Skin epidermis (tissue), 12 donors: ENCODE results near the gene GABRA4.

Source experiments
- H3K27ac ChIP-seq, 21 experiments: fragments of 200-600 bp; sonication (generic) in 11 of 21; one replicate each; pipeline ENCODE4 v1.5.0; 2020; ENCODE audit warnings: mild to moderate bottlenecking in 3 of 21, inconsistent platforms in 2 of 21, moderate library complexity in 2 of 21
- H3K4me3 ChIP-seq, 7 experiments: fragments of 200-600 bp; sonication (generic) in 2 of 7; one replicate each; pipeline ENCODE4 v1.5.0; 2020; ENCODE audit warnings: inconsistent platforms in 2 of 7, mild to moderate bottlenecking in 2 of 7, moderate library complexity in 1 of 7

The GABRA4 gene

GRCh38 chr4:46937493-46937892 lies 55.9 kb downstream of the GABRA4 start:
- Histone ChIP-seq H3K27ac (no peak overlapping the region), H3K4me3 (no peak overlapping the region)

GRCh38 chr4:46934726-46935125 lies 58.7 kb downstream of the GABRA4 start:
- Histone ChIP-seq H3K27ac (no peak overlapping the region), H3K4me3 (no peak overlapping the region)

DNA sequence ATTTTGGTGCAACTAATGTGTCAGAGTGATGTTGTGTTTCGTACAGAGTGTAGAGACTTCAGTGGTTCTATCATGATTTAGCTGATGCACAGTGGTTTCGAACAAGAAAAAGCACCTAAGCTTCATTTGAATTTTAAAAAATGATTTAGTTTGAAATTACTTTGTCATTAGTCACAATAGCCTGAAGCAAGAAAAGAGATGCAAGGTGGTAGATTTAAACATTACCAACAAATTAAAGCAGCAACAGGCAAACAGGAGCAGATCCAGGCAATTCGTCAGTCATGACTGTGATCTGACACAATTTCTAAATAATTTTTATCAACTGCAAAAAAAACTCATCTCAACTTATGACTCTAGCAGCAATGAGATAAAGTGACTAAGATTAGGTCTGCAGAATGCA lies 59.7 kb downstream of the GABRA4 start:
- no peak overlapping the region for H3K27ac ChIP-seq
- no peak overlapping the region for H3K4me3 ChIP-seq

DNA sequence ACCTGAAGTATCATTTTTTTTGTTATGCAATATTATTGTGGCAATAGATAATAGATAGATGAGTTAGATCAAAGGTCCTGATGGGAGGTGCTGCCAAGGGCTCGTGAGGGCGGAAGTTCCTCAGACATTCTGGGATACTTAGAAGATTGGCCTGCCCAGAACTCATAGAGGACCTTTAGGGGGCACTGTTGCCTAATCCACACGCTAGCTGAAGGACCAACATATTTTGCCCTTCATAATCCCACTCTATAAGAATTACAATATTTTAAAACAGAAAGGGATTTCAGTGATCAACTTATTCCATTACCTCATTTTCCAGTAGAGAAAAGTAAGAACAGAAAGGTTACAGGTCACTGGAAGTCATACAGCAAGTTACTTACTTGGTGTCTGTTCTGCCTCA lies 61.4 kb downstream of the GABRA4 start:
- no peak overlapping the region for H3K27ac ChIP-seq
- no peak overlapping the region for H3K4me3 ChIP-seq

DNA sequence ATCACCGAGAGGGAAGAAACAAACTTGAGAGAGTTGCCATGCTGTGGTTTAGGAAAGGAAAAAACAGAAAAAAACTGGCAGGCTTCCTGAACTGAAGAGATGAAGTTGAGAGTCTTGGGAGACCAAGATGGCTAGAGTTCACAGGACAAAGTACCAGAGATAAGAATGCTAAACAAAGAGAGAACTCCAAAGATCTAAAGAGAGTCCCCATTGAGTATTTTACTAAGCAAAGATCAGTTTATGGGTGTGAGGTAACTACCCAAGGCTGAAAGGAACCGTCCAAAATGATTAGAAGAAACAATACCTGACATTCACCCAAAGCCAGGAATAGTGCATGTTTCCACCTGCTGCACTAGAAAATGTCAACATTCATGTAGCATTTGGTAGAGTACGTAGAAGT lies 62.5 kb downstream of the GABRA4 start:
- H3K27ac ChIP-seq, result no peak overlapping the region
- H3K4me3 ChIP-seq, result no peak overlapping the region

GRCh38 chr4:46927201-46927600 lies 66.2 kb downstream of the GABRA4 start:
- no peak overlapping the region for H3K4me3 ChIP-seq
- no peak overlapping the region for H3K27ac ChIP-seq

DNA sequence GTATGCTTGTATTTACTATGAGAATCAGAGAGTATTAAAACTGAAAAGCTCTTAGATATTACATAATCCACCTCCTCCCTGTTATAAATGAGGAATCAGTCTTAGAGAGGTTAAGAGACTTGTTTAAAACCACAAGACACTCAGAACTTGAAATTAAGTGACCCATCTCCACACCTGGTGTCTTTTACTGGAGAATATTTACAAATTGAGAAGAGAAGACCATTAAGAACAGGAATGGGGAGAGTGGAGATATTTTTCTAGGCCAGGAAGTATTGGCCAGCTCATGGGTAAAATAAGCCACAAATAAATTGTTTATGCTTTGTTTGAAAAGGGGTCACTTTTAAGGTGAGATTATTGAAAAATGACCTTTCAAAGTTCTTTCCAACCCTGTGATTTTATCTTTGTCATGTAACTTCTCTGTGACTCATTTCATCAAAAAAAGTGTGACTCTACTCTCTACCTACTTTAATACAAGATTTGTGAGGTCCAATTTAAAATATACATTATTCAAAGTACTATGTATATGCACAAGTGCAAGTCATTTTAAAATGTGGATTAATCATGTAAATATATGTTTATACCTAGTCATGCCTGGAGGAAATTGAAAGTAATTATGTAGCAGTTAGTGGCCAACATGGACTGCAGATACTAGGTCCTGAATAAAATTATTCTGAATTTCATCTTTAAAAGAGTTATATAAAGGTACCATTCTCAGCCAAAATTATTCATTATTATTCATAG lies 68.4 kb downstream of the GABRA4 start:
- Histone ChIP-seq H3K27ac (no peak overlapping the region), H3K4me3 (no peak overlapping the region)

DNA sequence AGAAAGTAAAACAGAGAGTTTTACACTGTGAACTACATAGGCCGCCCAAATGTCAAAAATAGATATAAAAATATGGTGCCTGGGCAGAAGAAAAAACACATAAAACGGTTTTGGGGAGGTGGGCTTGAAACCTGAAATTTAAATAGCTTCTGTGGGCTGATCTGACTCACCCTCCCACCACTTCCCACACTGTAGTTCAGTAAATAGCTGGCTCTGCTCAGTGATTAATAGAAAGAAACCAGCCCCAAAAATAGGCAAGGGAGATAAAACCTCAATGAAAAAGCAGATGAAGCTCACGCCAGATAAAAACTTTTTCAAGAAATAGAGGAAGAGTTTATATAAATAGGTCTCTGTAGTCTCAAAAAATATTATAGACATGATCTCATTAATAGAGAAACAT lies 71.2 kb downstream of the GABRA4 start:
- Histone ChIP-seq H3K27ac (no peak overlapping the region), H3K4me3 (no peak overlapping the region)

DNA sequence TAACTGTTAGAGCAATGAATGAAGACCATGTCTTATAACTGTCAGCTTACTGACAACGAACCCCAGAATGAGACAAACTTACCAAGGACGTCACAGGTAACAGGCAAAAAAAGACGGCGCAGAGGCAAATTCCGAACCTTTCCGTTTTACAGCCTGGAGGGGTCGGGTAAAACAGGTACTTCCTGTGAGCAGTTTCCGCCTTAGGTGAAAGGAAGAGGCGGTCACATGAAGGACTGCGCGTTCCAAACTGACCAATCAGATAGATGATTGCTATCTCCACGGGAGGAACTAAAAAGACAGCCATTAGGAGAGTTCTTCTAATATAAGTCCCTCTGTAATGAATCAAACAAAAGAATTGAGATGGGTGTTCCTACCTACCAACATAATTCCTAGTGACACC lies 84.3 kb downstream of the GABRA4 start, which contains the start of gene COX7B2:
TSS of gene COX7B2 (minus strand) at position 168 of the 400 bp plus-strand sequence. CDS start 174,053 bp downstream, outside the sequence.
- H3K27ac ChIP-seq, result no peak within 1 kb of the TSS

DNA sequence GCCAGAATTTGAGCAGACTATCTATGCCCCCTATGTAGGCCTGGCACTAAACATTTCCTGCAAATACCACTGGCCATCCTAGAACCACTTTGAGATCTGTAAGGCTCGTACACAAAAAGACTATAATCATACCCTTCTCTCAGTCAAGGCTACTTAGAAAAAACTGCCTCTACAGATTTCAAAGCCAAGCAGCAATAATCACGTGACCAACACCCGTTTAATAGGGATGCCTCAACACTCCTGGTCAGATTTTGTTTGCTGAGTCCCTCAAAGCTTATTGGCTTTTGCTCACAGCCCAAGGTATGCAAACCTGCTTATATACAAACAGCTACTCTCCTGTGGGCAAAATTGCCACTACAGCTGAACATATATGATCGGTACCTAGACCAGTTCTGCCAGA lies 85.2 kb downstream of the GABRA4 start:
- Histone ChIP-seq H3K27ac (no peak overlapping the region), H3K4me3 (no peak overlapping the region)

More for the DNA sequence above, 84.3 kb downstream of the GABRA4 start, which contains the start of gene COX7B2:
- H3K4me3 ChIP-seq, result no peak within 1 kb of the TSS

- no peak overlapping the region for H3K4me3 ChIP-seq
- no peak overlapping the region for H3K27ac ChIP-seq
Measured at GRCh38 chr4:46900082-46900481, 93.3 kb downstream of the GABRA4 start.

- Histone ChIP-seq H3K4me3 (no peak overlapping the region), H3K27ac (no peak overlapping the region)
Measured at GRCh38 chr4:46894826-46895225, 98.6 kb downstream of the GABRA4 start.

DNA sequence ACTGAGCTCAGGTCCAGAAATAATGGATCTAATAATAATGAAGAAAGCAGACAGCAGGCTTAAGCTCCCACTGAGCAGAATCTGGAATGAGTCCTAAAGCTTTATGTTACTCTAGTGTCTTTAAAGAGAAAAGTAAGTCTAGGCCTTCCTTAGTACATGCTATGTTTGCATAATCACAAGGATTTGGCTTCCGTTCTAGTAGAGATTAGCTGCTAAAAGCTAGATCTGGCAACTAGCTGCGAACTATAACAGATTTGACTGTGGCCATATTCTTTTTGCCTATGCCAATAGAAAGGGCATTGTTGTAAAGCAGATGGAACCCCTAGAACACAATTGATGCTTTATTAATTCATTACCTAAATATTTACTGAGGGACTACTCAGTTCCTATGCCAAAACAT lies 103.3 kb downstream of the GABRA4 start:
- H3K4me3 ChIP-seq, result no peak overlapping the region
- no peak overlapping the region for H3K27ac ChIP-seq

- no peak overlapping the region for H3K4me3 ChIP-seq
- no peak overlapping the region for H3K27ac ChIP-seq
Measured at GRCh38 chr4:46889410-46889809, 104.0 kb downstream of the GABRA4 start.

GRCh38 chr4:46886711-46887110 lies 106.7 kb downstream of the GABRA4 start:
- Histone ChIP-seq H3K27ac (no peak overlapping the region), H3K4me3 (no peak overlapping the region)

- no peak overlapping the region for H3K4me3 ChIP-seq
- H3K27ac ChIP-seq, result no peak overlapping the region
Measured at GRCh38 chr4:46878641-46879040, 114.7 kb downstream of the GABRA4 start.

- no peak overlapping the region for H3K4me3 ChIP-seq
- H3K27ac ChIP-seq, result no peak overlapping the region
Measured at GRCh38 chr4:46874811-46875210, 118.6 kb downstream of the GABRA4 start.

DNA sequence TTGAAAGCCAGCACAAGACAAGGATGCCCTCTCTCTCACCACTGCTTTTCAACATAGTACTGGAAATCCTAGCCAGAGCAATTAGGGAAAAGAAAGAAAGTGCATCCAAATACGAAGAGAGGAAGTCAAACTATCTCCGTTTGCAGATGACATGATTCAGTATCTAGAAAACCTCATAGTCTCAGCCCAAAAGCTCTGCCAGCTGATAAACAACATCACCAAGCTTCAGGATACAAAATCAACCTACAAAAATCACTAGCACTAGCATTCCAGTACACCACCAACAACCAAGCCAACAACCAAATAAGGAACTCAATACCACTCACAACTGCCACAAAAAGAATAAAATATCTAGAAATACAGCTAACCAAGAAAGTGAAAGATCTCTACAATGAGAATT lies 123.0 kb downstream of the GABRA4 start:
- Histone ChIP-seq H3K27ac (no peak overlapping the region), H3K4me3 (no peak overlapping the region)
